IPS-15b (cell line): ENCODE results near the gene ZNF529.
A peak's percentile ranks its signal among the peaks of the same experiment; 100 is the strongest.

ENCODE experiments used
- H3K27me3 ChIP-seq: one replicate; pipeline ENCODE4 v1.6.1; 2013; ENCODE audit warnings: low read length; ENCODE audit not compliant: control insufficient read depth, insufficient read depth
- H3K36me3 ChIP-seq: one replicate; pipeline ENCODE4 v1.6.1; 2013; ENCODE audit warnings: low read length; ENCODE audit not compliant: control insufficient read depth, insufficient read depth
- H3K4me1 ChIP-seq: one replicate; pipeline ENCODE4 v1.6.1; 2013; ENCODE audit warnings: mild to moderate bottlenecking, low read length; ENCODE audit not compliant: control insufficient read depth, insufficient read depth
- H3K4me3 ChIP-seq: one replicate; pipeline ENCODE4 v1.5.1; 2013; ENCODE audit warnings: low read depth, low read length
- H3K9ac ChIP-seq: one replicate; pipeline ENCODE4 v1.6.1; 2013; ENCODE audit warnings: low read depth, mild to moderate bottlenecking, low read length
- H3K9me3 ChIP-seq: one replicate; pipeline ENCODE4 v1.6.1; 2013; ENCODE audit warnings: mild to moderate bottlenecking, low read length; ENCODE audit not compliant: control insufficient read depth, insufficient read depth

Gene ZNF529

GRCh38 chr19:36564391-36564790, 8.7 kb downstream of the ZNF529 start:
- peaks cover 4% of the 10 kb centered on the region for H3K9me3 ChIP-seq
- H3K4me3 ChIP-seq: no peak overlapping the region
- H3K36me3 ChIP-seq: peaks cover 6% of the 10 kb centered on the region
- H3K27me3 ChIP-seq: no peaks in the 10 kb centered on the region
- H3K9ac ChIP-seq: no peak overlapping the region
- no peaks in the 10 kb centered on the region for H3K4me1 ChIP-seq

- H3K36me3 ChIP-seq: peaks cover 18% of the 10 kb centered on the region
Measured at GRCh38 chr19:36547001-36547732, 25.9 kb downstream of the ZNF529 start.

GRCh38 chr19:36528921-36529518, 44.1 kb downstream of the ZNF529 start:
- H3K27me3 ChIP-seq: no peaks in the 10 kb centered on the region
- no peaks in the 10 kb centered on the region for H3K4me1 ChIP-seq
- peaks cover 3% of the 10 kb centered on the region for H3K9me3 ChIP-seq
- peak overlapping the region; percentile 100 for H3K4me3 ChIP-seq
- peaks cover 3% of the 10 kb centered on the region for H3K36me3 ChIP-seq
- peak overlapping the region; percentile 76 for H3K9ac ChIP-seq

More at GRCh38 chr19:36547001-36547732, 25.9 kb downstream of the ZNF529 start:
- no peaks in the 10 kb centered on the region for H3K27me3 ChIP-seq
- H3K9ac ChIP-seq: no peak overlapping the region
- no peak overlapping the region for H3K4me3 ChIP-seq
- peaks cover 44% of the 10 kb centered on the region for H3K9me3 ChIP-seq
- H3K4me1 ChIP-seq: no peaks in the 10 kb centered on the region

GRCh38 chr19:36528194-36528920, 44.7 kb downstream of the ZNF529 start, which contains the start of gene ZNF260:
Gene ZNF260, minus strand, starts transcription at chr19:36528271. Its CDS starts 13,033 bp downstream, at chr19:36515238.
- Histone ChIP-seq H3K36me3 (peaks cover 3% of the 10 kb centered on the region), H3K9ac (peak within 1 kb of the TSS; percentile 99), H3K27me3 (no peaks in the 10 kb centered on the region), H3K9me3 (peaks cover 3% of the 10 kb centered on the region), H3K4me3 (peak within 1 kb of the TSS; percentile 100), H3K4me1 (no peaks in the 10 kb centered on the region)

GRCh38 chr19:36527873-36528193, 45.3 kb downstream of the ZNF529 start:
- Histone ChIP-seq H3K9ac (peak overlapping the region; percentile 99), H3K4me3 (peak overlapping the region; percentile 100), H3K36me3 (peaks cover 3% of the 10 kb centered on the region), H3K4me1 (no peaks in the 10 kb centered on the region), H3K27me3 (no peaks in the 10 kb centered on the region), H3K9me3 (peaks cover 3% of the 10 kb centered on the region)

GRCh38 chr19:36527341-36527740, 45.8 kb downstream of the ZNF529 start:
- H3K9me3 ChIP-seq: peaks cover 3% of the 10 kb centered on the region
- H3K4me3 ChIP-seq: peak overlapping the region; percentile 100
- no peaks in the 10 kb centered on the region for H3K4me1 ChIP-seq
- no peaks in the 10 kb centered on the region for H3K27me3 ChIP-seq
- H3K36me3 ChIP-seq: peaks cover 3% of the 10 kb centered on the region
- H3K9ac ChIP-seq: peak overlapping the region; percentile 99

GRCh38 chr19:36526581-36526980, 46.5 kb downstream of the ZNF529 start:
- H3K27me3 ChIP-seq: no peaks in the 10 kb centered on the region
- H3K36me3 ChIP-seq: peaks cover 3% of the 10 kb centered on the region
- peak overlapping the region; percentile 100 for H3K4me3 ChIP-seq
- peaks cover 3% of the 10 kb centered on the region for H3K9me3 ChIP-seq
- no peaks in the 10 kb centered on the region for H3K4me1 ChIP-seq
- no peak overlapping the region for H3K9ac ChIP-seq

GRCh38 chr19:36524617-36525016, 48.5 kb downstream of the ZNF529 start:
- no peak overlapping the region for H3K9ac ChIP-seq
- H3K4me1 ChIP-seq: no peaks in the 10 kb centered on the region
- no peaks in the 10 kb centered on the region for H3K27me3 ChIP-seq
- H3K9me3 ChIP-seq: peaks cover 3% of the 10 kb centered on the region
- no peak overlapping the region for H3K4me3 ChIP-seq
- peaks cover 6% of the 10 kb centered on the region for H3K36me3 ChIP-seq

- H3K4me1 ChIP-seq: no peaks in the 10 kb centered on the region
- H3K4me3 ChIP-seq: no peak overlapping the region
- peaks cover 34% of the 10 kb centered on the region for H3K36me3 ChIP-seq
- H3K9me3 ChIP-seq: peaks cover 46% of the 10 kb centered on the region
- H3K9ac ChIP-seq: no peak overlapping the region
- no peaks in the 10 kb centered on the region for H3K27me3 ChIP-seq
Measured at GRCh38 chr19:36514012-36514612, 59.0 kb downstream of the ZNF529 start.

GRCh38 chr19:36508325-36508724, 64.8 kb downstream of the ZNF529 start:
- no peak overlapping the region for H3K4me3 ChIP-seq
- peaks cover 16% of the 10 kb centered on the region for H3K9me3 ChIP-seq
- no peaks in the 10 kb centered on the region for H3K36me3 ChIP-seq
- H3K27me3 ChIP-seq: no peaks in the 10 kb centered on the region
- H3K9ac ChIP-seq: no peak overlapping the region
- no peaks in the 10 kb centered on the region for H3K4me1 ChIP-seq

GRCh38 chr19:36501973-36502372, 71.1 kb downstream of the ZNF529 start:
- Histone ChIP-seq H3K36me3 (peaks cover 5% of the 10 kb centered on the region), H3K9ac (no peak overlapping the region), H3K4me3 (no peak overlapping the region), H3K9me3 (peaks cover 6% of the 10 kb centered on the region), H3K4me1 (no peaks in the 10 kb centered on the region), H3K27me3 (no peaks in the 10 kb centered on the region)
